CD8-positive, alpha-beta memory T cell (primary cell): ENCODE measurements around the gene DCAF16. TPM values are rescaled to one million over a fixed set of nuclear protein-coding genes. Genes with fewer than 3 reads are reported as not detected.

ENCODE experiments used
- CTCF ChIA-PET: fragments of 350-600 bp; sonication (Branson Sonifier 250); formaldehyde crosslinking; loops from one replicate; lab custom pipeline; 2021; ENCODE audit warnings: antibody characterized with exemption; lab: Charles Lee
- POLR2A ChIA-PET: fragments of 350-600 bp; sonication (Branson Sonifier 250); formaldehyde crosslinking; loops from one replicate; lab custom pipeline; 2021; ENCODE audit warnings: antibody characterized with exemption; lab: Charles Lee
- DNase-seq, 5 donors: peaks; one replicate each; pipeline versions ENCODE4 v3.0.0 to v3.0.0-alpha.2; 2020 to 2022; ENCODE audit warnings: mixed read lengths in 1 of 5
- H3K27ac ChIP-seq: one replicate; pipeline ENCODE4 v1.7.0; 2013; ENCODE audit warnings: low read depth, mild to moderate bottlenecking, low read length, moderate library complexity
- H3K27me3 ChIP-seq: 2 replicates; pipeline ENCODE4 v1.7.0; 2013; ENCODE audit warnings: low read length, mild to moderate bottlenecking; ENCODE audit not compliant: insufficient read depth, poor library complexity, severe bottlenecking
- H3K36me3 ChIP-seq: 2 replicates; pipeline ENCODE4 v1.7.0; 2013; ENCODE audit warnings: mild to moderate bottlenecking, low read length, moderate library complexity; ENCODE audit not compliant: insufficient read depth
- H3K4me1 ChIP-seq: 2 replicates; pipeline ENCODE4 v1.7.0; 2013; ENCODE audit warnings: mild to moderate bottlenecking, low read length, moderate library complexity; ENCODE audit not compliant: insufficient read depth
- H3K4me3 ChIP-seq: 2 replicates; pipeline ENCODE4 v1.7.0; 2013; ENCODE audit warnings: mild to moderate bottlenecking, low read length
- H3K9me3 ChIP-seq: 2 replicates; pipeline ENCODE4 v1.7.0; 2013; ENCODE audit warnings: mild to moderate bottlenecking, low read length
- H3K27ac Mint-ChIP-seq, 8 donors: one replicate each; pipeline ENCODE4 v1.8.0; 2020 to 2021; ENCODE audit warnings: mixed read lengths in 8 of 8, mild to moderate bottlenecking in 6 of 8, inconsistent platforms in 3 of 8, moderate library complexity in 3 of 8
- H3K27me3 Mint-ChIP-seq, 2 donors: one replicate each; pipeline ENCODE4 v1.8.0; 2020 to 2021; ENCODE audit warnings: mixed read lengths in 2 of 2, mild to moderate bottlenecking in 1 of 2, moderate library complexity in 1 of 2
- H3K36me3 Mint-ChIP-seq, 3 donors: one replicate each; pipeline ENCODE4 v1.8.0; 2020 to 2021; ENCODE audit warnings: mixed read lengths in 3 of 3, inconsistent platforms in 1 of 3, mild to moderate bottlenecking in 1 of 3
- H3K4me1 Mint-ChIP-seq, 3 donors: one replicate each; pipeline ENCODE4 v1.8.0; 2020 to 2021; ENCODE audit warnings: mixed read lengths in 3 of 3, inconsistent platforms in 1 of 3, mild to moderate bottlenecking in 1 of 3
- H3K4me3 Mint-ChIP-seq, 7 donors: one replicate each; pipeline ENCODE4 v1.8.0; 2020 to 2021; ENCODE audit warnings: mixed read lengths in 7 of 7, mild to moderate bottlenecking in 6 of 7, moderate library complexity in 4 of 7, inconsistent platforms in 2 of 7
- H3K9me3 Mint-ChIP-seq, 5 donors: one replicate each; pipeline ENCODE4 v1.8.0; 2020 to 2022; ENCODE audit warnings: mixed read lengths in 5 of 5, mild to moderate bottlenecking in 3 of 5, moderate library complexity in 2 of 5, inconsistent platforms in 1 of 5
- polyA plus RNA-seq: library from polyadenylated mRNA; unstranded; fragments of 300-500 nt; fragmentation: Illumina TruSeq; gene quantifications from one replicate; pipeline ENCODE4 v1.2.3, GENCODE V29; 2021
- total RNA-seq, 2 experiments: library from RNA; stranded (reverse); gene quantifications; one replicate each; pipeline ENCODE4 v1.2.3, GENCODE V29; 2021

The DCAF16 gene
- total and polyA plus RNA-seq, 3 experiments from 2014 or later = 21.4 to 32.4 (median 30.5) TPM

DNA sequence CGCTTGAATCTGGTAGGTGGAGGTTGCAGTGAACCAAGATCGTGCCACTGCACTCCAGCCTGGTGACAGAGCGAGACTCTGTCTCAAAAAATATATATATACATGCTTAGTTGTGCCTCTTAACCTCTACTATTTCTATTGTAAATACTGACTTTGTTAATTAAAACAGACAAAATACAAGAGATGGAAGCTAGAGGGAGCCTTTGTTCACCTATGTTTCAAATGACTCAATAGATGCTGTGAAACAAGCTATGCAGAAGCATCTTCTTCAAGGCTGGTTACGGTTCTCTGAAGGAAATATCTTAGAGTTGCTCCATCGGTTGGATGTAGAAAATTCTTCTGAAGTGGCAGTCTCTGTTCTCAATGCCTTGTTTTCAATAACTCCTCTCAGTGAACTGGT lies 6.5 kb upstream of the DCAF16 start:
- H3K27me3 Mint-ChIP-seq = no peaks in the 10 kb centered on the region
- no peaks in the 10 kb centered on the region for H3K4me1 ChIP-seq
- no peaks in the 10 kb centered on the region for H3K36me3 ChIP-seq
- no peaks in the 10 kb centered on the region for H3K36me3 Mint-ChIP-seq
- peak in 2 of 5 donors; percentile 29 to 45 for DNase-seq
- no peaks in the 10 kb centered on the region for H3K27me3 ChIP-seq
- peaks cover 25 to 45% (median 30%) of the 10 kb centered on the region in 3 donors for H3K4me1 Mint-ChIP-seq
- H3K9me3 ChIP-seq = no peaks in the 10 kb centered on the region
- H3K4me3 ChIP-seq = no peak overlapping the region
- POLR2A ChIA-PET = no interaction called here
- H3K4me3 Mint-ChIP-seq = peak overlapping the region in 5 of 7 donors; percentile 30 to 68 (median 57)
- H3K27ac ChIP-seq = no peak overlapping the region
- peak overlapping the region in 4 of 8 donors; percentile 3 to 70 (median 44) for H3K27ac Mint-ChIP-seq
- CTCF ChIA-PET = interaction anchor here (0.6 to 1.8 kb wide), 14 partner anchors 9 to 777 kb away, joined by 3 to 21 read pairs (median 3); partner anchors contain the start of gene QDPR
- H3K9me3 Mint-ChIP-seq = no peaks in the 10 kb centered on the region

DNA sequence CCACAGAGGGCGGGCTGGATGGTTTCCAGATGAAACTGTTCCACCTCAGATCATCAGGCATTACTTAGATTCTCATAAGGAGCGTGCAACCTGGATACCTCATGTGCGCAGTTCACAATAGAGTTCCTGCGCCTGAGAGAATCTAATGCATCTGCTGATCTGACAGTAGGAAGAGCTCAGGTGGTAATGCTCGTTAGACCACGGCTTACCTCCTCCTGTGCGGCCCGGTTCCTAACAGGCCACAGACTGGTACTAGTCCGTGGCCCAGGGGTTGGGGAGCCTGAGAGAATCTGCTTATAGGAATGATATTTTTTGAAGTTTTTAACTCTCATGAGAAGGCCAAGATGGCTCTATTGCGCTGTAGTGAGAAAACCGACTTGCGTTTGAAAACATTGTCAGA lies 5.6 kb upstream of the DCAF16 start:
- no peaks in the 10 kb centered on the region for H3K36me3 Mint-ChIP-seq
- H3K27ac Mint-ChIP-seq = no peak overlapping the region
- Histone ChIP-seq H3K36me3 (no peaks in the 10 kb centered on the region), H3K9me3 (no peaks in the 10 kb centered on the region), H3K4me3 (no peak overlapping the region), H3K4me1 (peaks cover 7% of the 10 kb centered on the region), H3K27me3 (no peaks in the 10 kb centered on the region), H3K27ac (no peak overlapping the region)
- H3K9me3 Mint-ChIP-seq = no peaks in the 10 kb centered on the region
- H3K27me3 Mint-ChIP-seq = no peaks in the 10 kb centered on the region
- POLR2A ChIA-PET = no interaction called here
- no peak for DNase-seq
- no peak overlapping the region for H3K4me3 Mint-ChIP-seq
- CTCF ChIA-PET = interaction anchor here (0.9 to 2.2 kb wide), 5 partner anchors 10 to 779 kb away, joined by 3 to 21 read pairs (median 4); no protein-coding TSS in a partner anchor
- peaks cover 29 to 47% (median 32%) of the 10 kb centered on the region in 3 donors for H3K4me1 Mint-ChIP-seq

DNA sequence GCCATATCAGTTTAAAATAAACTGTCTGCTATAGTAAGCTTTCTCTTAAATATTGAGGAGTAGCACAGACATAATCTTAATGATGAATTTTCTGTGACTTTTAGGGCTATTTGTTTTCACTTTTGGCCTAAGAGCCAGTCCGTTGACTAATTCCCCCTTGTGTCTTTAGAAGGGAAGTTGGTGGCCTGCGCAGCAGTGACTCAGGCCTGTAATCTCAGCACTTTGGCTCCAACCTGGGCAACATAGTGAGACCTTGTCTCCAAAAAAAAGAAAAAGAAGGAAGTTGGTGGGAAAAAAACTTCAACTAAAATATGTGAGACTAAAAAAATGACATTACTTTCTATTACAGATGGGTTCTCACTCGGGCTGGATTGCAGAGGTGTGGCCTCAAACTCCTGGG lies 3.6 kb upstream of the DCAF16 start:
- ChIA-PET CTCF (no interaction called here), POLR2A (no interaction called here)
- peaks cover 0 to 7% (median 0%) of the 10 kb centered on the region in 3 donors for H3K36me3 Mint-ChIP-seq
- no peaks in the 10 kb centered on the region for H3K27me3 Mint-ChIP-seq
- H3K27ac ChIP-seq = no peak overlapping the region
- H3K4me1 ChIP-seq = peaks cover 14% of the 10 kb centered on the region
- H3K36me3 ChIP-seq = no peaks in the 10 kb centered on the region
- H3K27me3 ChIP-seq = no peaks in the 10 kb centered on the region
- H3K9me3 ChIP-seq = no peaks in the 10 kb centered on the region
- no peak overlapping the region for H3K4me3 ChIP-seq
- DNase-seq = no peak
- peaks cover 38 to 59% (median 47%) of the 10 kb centered on the region in 3 donors for H3K4me1 Mint-ChIP-seq
- peak overlapping the region in 2 of 8 donors; percentile 26 to 52 for H3K27ac Mint-ChIP-seq
- no peak overlapping the region for H3K4me3 Mint-ChIP-seq
- no peaks in the 10 kb centered on the region for H3K9me3 Mint-ChIP-seq

DNA sequence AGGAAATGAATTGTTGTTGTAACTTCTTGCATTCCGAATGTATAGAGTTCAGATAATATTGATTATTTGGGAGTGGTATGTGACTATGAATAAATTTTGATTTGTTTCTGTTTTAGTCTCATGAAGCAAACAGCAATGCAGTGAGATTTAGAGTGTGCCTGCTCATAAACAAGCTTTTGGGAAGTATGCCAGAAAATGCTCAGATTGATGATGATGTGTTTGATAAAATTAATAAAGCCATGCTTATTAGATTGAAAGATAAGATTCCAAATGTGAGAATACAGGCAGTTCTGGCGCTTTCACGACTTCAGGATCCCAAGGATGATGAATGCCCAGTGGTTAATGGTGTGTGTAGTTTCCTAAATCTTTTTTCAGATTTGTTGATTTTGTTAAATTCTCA lies 2.2 kb upstream of the DCAF16 start:
- Mint-ChIP-seq H3K27ac (peak overlapping the region in 2 of 8 donors; percentile 21 to 60), H3K4me1 (peaks cover 49 to 67% (median 56%) of the 10 kb centered on the region in 3 donors), H3K9me3 (no peaks in the 10 kb centered on the region), H3K27me3 (no peaks in the 10 kb centered on the region), H3K4me3 (peak overlapping the region in 2 of 7 donors; percentile 98 to 99), H3K36me3 (peaks cover 0 to 14% (median 3%) of the 10 kb centered on the region in 3 donors)
- H3K36me3 ChIP-seq = no peaks in the 10 kb centered on the region
- no peaks in the 10 kb centered on the region for H3K9me3 ChIP-seq
- no peaks in the 10 kb centered on the region for H3K27me3 ChIP-seq
- peak overlapping the region; percentile 10 for H3K27ac ChIP-seq
- no peak overlapping the region for H3K4me3 ChIP-seq
- no peak for DNase-seq
- H3K4me1 ChIP-seq = peaks cover 26% of the 10 kb centered on the region
- POLR2A ChIA-PET = no interaction called here
- CTCF ChIA-PET = no interaction called here

- Mint-ChIP-seq H3K27ac (peak overlapping the region in 6 of 8 donors; percentile 35 to 96 (median 76)), H3K27me3 (no peaks in the 10 kb centered on the region), H3K36me3 (peaks cover 0 to 20% (median 6%) of the 10 kb centered on the region in 3 donors), H3K4me1 (peaks cover 49 to 67% (median 56%) of the 10 kb centered on the region in 3 donors), H3K9me3 (no peaks in the 10 kb centered on the region), H3K4me3 (peak overlapping the region in 6 of 7 donors; percentile 77 to 99 (median 95))
- CTCF ChIA-PET = no interaction called here
- Histone ChIP-seq H3K27ac (peak overlapping the region; percentile 10), H3K36me3 (no peaks in the 10 kb centered on the region), H3K4me1 (peaks cover 33% of the 10 kb centered on the region), H3K9me3 (no peaks in the 10 kb centered on the region), H3K27me3 (no peaks in the 10 kb centered on the region), H3K4me3 (no peak overlapping the region)
- no peak for DNase-seq
- POLR2A ChIA-PET = no interaction called here
Observed at GRCh38 chr4:17812125-17812524, 1.6 kb upstream of the DCAF16 start.

GRCh38 chr4:17811078-17811603 lies 584 bp upstream of the DCAF16 start:
- POLR2A ChIA-PET = interaction anchor here (0.9 kb wide), 1 partner anchor 16 kb away, joined by 3 read pairs; no protein-coding TSS in a partner anchor
- Mint-ChIP-seq H3K4me3 (peak overlapping the region; percentile 95 to 100 (median 98)), H3K27ac (peak overlapping the region; percentile 96 to 100 (median 100)), H3K9me3 (no peaks in the 10 kb centered on the region), H3K4me1 (peaks cover 56 to 72% (median 65%) of the 10 kb centered on the region in 3 donors), H3K27me3 (no peaks in the 10 kb centered on the region), H3K36me3 (peaks cover 0 to 21% (median 6%) of the 10 kb centered on the region in 3 donors)
- CTCF ChIA-PET = interaction anchor here (0.5 to 1.0 kb wide), 2 partner anchors 21 to 964 kb away, joined by 3 read pairs; no protein-coding TSS in a partner anchor
- peak overlapping the region; percentile 98 for H3K27ac ChIP-seq
- peaks cover 43% of the 10 kb centered on the region for H3K4me1 ChIP-seq
- H3K36me3 ChIP-seq = no peaks in the 10 kb centered on the region
- no peaks in the 10 kb centered on the region for H3K27me3 ChIP-seq
- no peak for DNase-seq
- H3K4me3 ChIP-seq = peak overlapping the region; percentile 89
- no peaks in the 10 kb centered on the region for H3K9me3 ChIP-seq

DNA sequence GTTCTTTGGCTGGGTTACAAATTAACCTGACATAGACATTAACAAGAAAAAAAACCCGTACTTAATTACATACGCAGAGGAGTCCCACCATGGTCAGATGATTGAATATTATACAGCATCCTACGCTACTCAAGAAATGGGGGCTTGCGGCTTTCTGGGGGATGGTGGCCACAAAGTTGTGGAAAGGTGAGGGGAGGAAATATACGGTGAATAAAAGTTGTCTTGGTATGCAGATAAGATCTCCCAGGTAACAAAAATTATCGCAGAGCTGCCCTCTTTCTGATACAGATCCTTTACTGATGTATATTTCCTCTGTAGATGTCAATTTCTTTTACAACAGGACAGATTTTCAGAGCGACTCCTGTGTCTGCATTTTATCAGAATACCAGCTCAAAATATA lies 890 bp downstream of the DCAF16 start:
- Mint-ChIP-seq H3K4me1 (peaks cover 66 to 85% (median 80%) of the 10 kb centered on the region in 3 donors), H3K27me3 (no peaks in the 10 kb centered on the region), H3K9me3 (no peaks in the 10 kb centered on the region), H3K36me3 (peaks cover 0 to 29% (median 6%) of the 10 kb centered on the region in 3 donors), H3K27ac (peak overlapping the region; percentile 96 to 100 (median 100)), H3K4me3 (peak overlapping the region; percentile 95 to 100 (median 98))
- Histone ChIP-seq H3K27ac (peak overlapping the region; percentile 98), H3K4me1 (peaks cover 45% of the 10 kb centered on the region), H3K9me3 (no peaks in the 10 kb centered on the region), H3K4me3 (peak overlapping the region; percentile 89), H3K27me3 (no peaks in the 10 kb centered on the region), H3K36me3 (peaks cover 1% of the 10 kb centered on the region)
- peak in 2 of 5 donors; percentile 11 to 14 for DNase-seq
- ChIA-PET CTCF (interaction anchor here (1.1 to 2.0 kb wide), 4 partner anchors 12 to 261 kb away, joined by 3 to 13 read pairs (median 4); no protein-coding TSS in a partner anchor), POLR2A (interaction anchor here (0.6 to 1.4 kb wide), 3 partner anchors 12 to 195 kb away, joined by 4 to 8 read pairs (median 5); partner anchors contain the start of gene MED28)

- POLR2A ChIA-PET = no interaction called here
- no peak for DNase-seq
- CTCF ChIA-PET = interaction anchor here (0.8 to 1.8 kb wide), 3 partner anchors 9 to 259 kb away, joined by 4 to 9 read pairs (median 7); no protein-coding TSS in a partner anchor
- Mint-ChIP-seq H3K9me3 (no peaks in the 10 kb centered on the region), H3K27me3 (no peaks in the 10 kb centered on the region), H3K4me1 (peaks cover 67 to 92% (median 89%) of the 10 kb centered on the region in 3 donors), H3K4me3 (peak overlapping the region; percentile 18 to 100 (median 96)), H3K27ac (peak overlapping the region in 4 of 8 donors; percentile 38 to 77 (median 58)), H3K36me3 (peaks cover 0 to 49% (median 17%) of the 10 kb centered on the region in 3 donors)
- Histone ChIP-seq H3K4me1 (peaks cover 45% of the 10 kb centered on the region), H3K27ac (no peak overlapping the region), H3K9me3 (no peaks in the 10 kb centered on the region), H3K27me3 (no peaks in the 10 kb centered on the region), H3K36me3 (peaks cover 19% of the 10 kb centered on the region), H3K4me3 (no peak overlapping the region)
Observed at GRCh38 chr4:17807446-17807845, 3.1 kb downstream of the DCAF16 start.
